PC-3 (cell line): ENCODE measurements around the gene NRL. TPM values are rescaled to one million over a fixed set of nuclear protein-coding genes. Genes with fewer than 3 reads are reported as not detected.
A peak's percentile ranks its signal among the peaks of the same experiment; 100 is the strongest.

Experiments used
- ATAC-seq: fragments of 200-7000 bp; cut with Tn5 transposase; 2 replicates; pipeline ENCODE4 v1.9.1; 2020; ENCODE audit warnings: mild to moderate bottlenecking, moderate library complexity
- Bru-seq: library from RNA; stranded (reverse); fragments of 400-500 nt; gene quantifications from one replicate; lab custom pipeline; 2021; lab: Mats Ljungman, UMichigan
- BruChase-seq, 2 experiments: library from RNA; stranded (reverse); fragments of 400-500 nt; gene quantifications; one replicate each; lab custom pipeline; 2021; lab: Mats Ljungman, UMichigan
- BruUV-seq: library from RNA; stranded (reverse); fragments of 400-500 nt; replicated peaks from 2 replicates; lab custom pipeline; 2021; lab: Mats Ljungman, UMichigan
- CTCF ChIA-PET: fragments of 300-600 bp; sonication (Branson Sonifier 250); formaldehyde crosslinking; loops from one replicate; lab custom pipeline; 2022; ENCODE audit warnings: antibody characterized with exemption; lab: Charles Lee
- POLR2A ChIA-PET: fragments of 300-600 bp; sonication (Branson Sonifier 250); formaldehyde crosslinking; loops from one replicate; lab custom pipeline; 2022; ENCODE audit warnings: antibody characterized with exemption; ENCODE audit not compliant: unreplicated experiment; lab: Charles Lee
- DNase-seq: peaks from one replicate; pipeline ENCODE4 v3.0.0-alpha.2; 2015
- H2AFZ ChIP-seq: fragments of 300-600 bp; sonication (generic); 2 replicates; pipeline ENCODE4 v1.6.0; 2016; ENCODE audit warnings: antibody characterized with exemption, low read length
- H3F3A ChIP-seq: fragments of 300-600 bp; sonication (generic); one replicate; pipeline ENCODE4 v1.6.0; 2017; ENCODE audit warnings: antibody characterized with exemption, low read length, control low read depth, mild to moderate bottlenecking; ENCODE audit not compliant: unreplicated experiment
- H3K27ac ChIP-seq: fragments of 300-600 bp; sonication (generic); 2 replicates; pipeline ENCODE4 v1.5.1; 2016; ENCODE audit warnings: mild to moderate bottlenecking, low read length
- H3K27me3 ChIP-seq: fragments of 300-600 bp; sonication (generic); 2 replicates; pipeline ENCODE4 v1.6.1; 2016; ENCODE audit warnings: low read length, mixed read lengths
- H3K36me3 ChIP-seq: fragments of 300-600 bp; sonication (generic); 2 replicates; pipeline ENCODE4 v1.6.1; 2016; ENCODE audit warnings: low read depth, mixed run types, low read length, mixed read lengths
- H3K4me1 ChIP-seq: fragments of 300-600 bp; sonication (generic); 2 replicates; pipeline ENCODE4 v1.5.1; 2016; ENCODE audit warnings: low read length; ENCODE audit not compliant: insufficient read depth
- H3K4me2 ChIP-seq: fragments of 300-600 bp; sonication (generic); 2 replicates; pipeline ENCODE4 v1.6.0; 2016; ENCODE audit warnings: low read length
- H3K4me3 ChIP-seq: fragments of 300-600 bp; sonication (generic); 2 replicates; pipeline ENCODE4 v1.5.1; 2016; ENCODE audit warnings: mild to moderate bottlenecking, low read length, mixed read lengths
- H3K79me2 ChIP-seq: fragments of 300-600 bp; sonication (generic); 2 replicates; pipeline ENCODE4 v1.6.1; 2017; ENCODE audit warnings: low read length, mixed read lengths
- H3K9ac ChIP-seq: fragments of 300-600 bp; sonication (generic); 2 replicates; pipeline ENCODE4 v1.6.0; 2016; ENCODE audit warnings: mild to moderate bottlenecking, low read length
- H3K9me2 ChIP-seq: fragments of 300-600 bp; sonication (generic); replicated peaks from 2 replicates; pipeline ENCODE4 v1.6.1; 2016; ENCODE audit warnings: mixed run types, low read length, mixed read lengths
- H3K9me3 ChIP-seq: fragments of 300-600 bp; sonication (generic); 2 replicates; pipeline ENCODE4 v1.6.1; 2016; ENCODE audit warnings: low read length, mixed read lengths
- H4K20me1 ChIP-seq: fragments of 300-600 bp; sonication (generic); 2 replicates; pipeline ENCODE4 v1.6.1; 2016; ENCODE audit warnings: low read length, mixed read lengths
- EZH2 ChIP-seq: fragments of 300-600 bp; sonication (generic); IDR thresholded peaks from one replicate; pipeline ENCODE4 v1.6.1; 2017; ENCODE audit warnings: antibody characterized with exemption, mild to moderate bottlenecking, low read length; ENCODE audit not compliant: unreplicated experiment
- EZH2phosphoT487 ChIP-seq: fragments of 300-600 bp; sonication (generic); IDR thresholded peaks from 2 replicates; pipeline ENCODE4 v1.6.1; 2018; ENCODE audit warnings: mild to moderate bottlenecking, antibody characterized with exemption, low read length, borderline replicate concordance
- intact Hi-C: fragments of 100-400 bp; cut with micrococcal nuclease; formaldehyde crosslinking; loops from 2 replicates; pipeline ENCODE4 v1.9.0; 2023
- long read RNA-seq: library from polyadenylated mRNA; unstranded; transcript quantifications from one replicate; pipeline ENCODE4 v2.0.0, GENCODE V29; 2021; ENCODE audit not compliant: unreplicated experiment
- total RNA-seq: library from RNA; depleted of rRNA; stranded (reverse); fragments of >200 nt; gene quantifications from 2 replicates; pipeline ENCODE4 v1.2.3, GENCODE V29; 2014; rRNA removed
- TF ChIP-seq, protein P1 (sequence below): fragments of 300-600 bp; sonication (generic); conservative IDR thresholded peaks from 2 replicates; pipeline ENCODE4 v1.5.1; 2017; ENCODE audit warnings: antibody characterized with exemption, low read depth, mild to moderate bottlenecking, low read length

Gene NRL
- total RNA-seq, result 1.5 and 1.7 TPM in 2 replicates
- percentile 41 among the genes with signal in this experiment for Bru-seq, nascent RNA
- percentile 29 among the genes with signal in this experiment for BruChase-seq, experiment 1, labeled RNA remaining after a 6-hour chase
- percentile 38 among the genes with signal in this experiment for BruChase-seq, experiment 2, labeled RNA remaining after a 2-hour chase
- long read RNA-seq, partial matches to known transcripts, result 1 of 13 reads
- long read RNA-seq, other reads (novel, unspliced or antisense), result 11 of 13 reads

DNA sequence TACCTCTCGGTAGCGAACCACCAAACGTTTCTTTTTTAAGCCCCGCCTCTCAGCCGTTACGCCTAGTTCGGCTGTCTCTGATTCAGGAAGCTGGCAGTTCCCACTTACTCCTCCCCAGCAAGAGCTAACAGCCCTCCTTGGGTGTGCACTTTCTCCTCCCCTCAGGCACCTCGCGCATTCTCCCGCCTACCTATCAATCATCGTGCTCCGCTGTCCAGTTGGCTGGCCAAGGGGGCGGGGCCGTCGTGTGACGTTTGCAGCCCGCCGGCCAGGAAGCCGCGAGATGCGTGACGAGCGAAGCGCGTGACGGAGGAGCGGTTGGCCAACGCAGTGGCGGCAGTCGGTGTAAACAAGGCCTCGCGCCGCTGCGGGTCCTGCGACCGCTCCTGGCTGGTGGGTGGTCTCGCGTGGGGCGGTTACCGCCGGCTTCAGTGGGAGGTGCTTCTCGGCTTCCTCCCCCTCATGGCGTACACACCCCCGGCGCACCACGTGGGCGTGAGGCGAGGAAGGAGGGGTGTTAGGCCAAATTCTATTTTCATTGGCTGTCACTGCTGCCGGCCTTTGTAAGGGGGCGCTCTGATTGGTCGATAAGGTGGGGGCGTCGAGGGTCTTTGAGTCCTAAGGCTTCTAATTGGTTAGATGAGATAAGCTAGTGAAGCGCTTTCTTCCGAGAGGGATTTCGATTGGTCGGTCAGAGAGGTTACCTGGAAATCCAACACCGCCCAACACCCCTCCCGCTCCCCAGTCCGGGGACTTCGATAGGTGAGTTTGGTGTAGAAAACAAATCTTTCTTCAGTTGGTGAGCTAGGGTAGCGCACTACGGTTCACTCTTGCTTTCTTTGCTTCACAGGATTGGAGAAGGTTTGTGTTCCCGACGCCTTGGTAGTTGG lies at the start of gene NRL, which contains the start of gene DCAF11:
TSS of gene NRL (minus strand) at position 418 of the 890 bp plus-strand sequence. CDS start 32,101 bp downstream, outside the sequence.
TSS of gene DCAF11 (plus strand) at position 246 of the 890 bp plus-strand sequence. CDS start 818 bp downstream, outside the sequence.
- ChIA-PET CTCF (interaction anchor here (0.6 to 1.6 kb wide), 7 partner anchors 21 to 194 kb away, joined by 3 to 7 read pairs (median 4); partner anchors contain the start of genes IRF9, PSME1 and TINF2), POLR2A (interaction anchor here (0.5 to 1.8 kb wide), 10 partner anchors 20 to 1019 kb away, joined by 3 to 26 read pairs (median 4); partner anchors contain the start of genes EMC9, PCK2, PSME1 and PSME2)
- Histone ChIP-seq H3K4me2 (peak within 1 kb of the TSS; percentile 95), H3K36me3 (peaks cover 13% of the 10 kb centered on the region; the same call in 1 of the 2 replicates), H3F3A (no peaks in the 10 kb centered on the region), H3K79me2 (peaks cover 18% of the 10 kb centered on the region), H3K27me3 (no peaks in the 10 kb centered on the region), H3K4me1 (peaks cover 18% of the 10 kb centered on the region), H3K9ac (peak within 1 kb of the TSS; percentile 86), H3K9me2 (no peaks in the 10 kb centered on the region), H3K9me3 (no peaks in the 10 kb centered on the region), H3K4me3 (peak within 1 kb of the TSS; percentile 96), H3K27ac (peak within 1 kb of the TSS; percentile 90), H4K20me1 (no peaks in the 10 kb centered on the region), H2AFZ (peak within 1 kb of the TSS; percentile 95)
- DNase-seq, result peak; percentile 99
- BruUV-seq, result no TSS peak
- TF ChIP-seq EZH2, result no peak
- no peak for TF ChIP-seq EZH2phosphoT487
- TF ChIP-seq, protein P1, sequence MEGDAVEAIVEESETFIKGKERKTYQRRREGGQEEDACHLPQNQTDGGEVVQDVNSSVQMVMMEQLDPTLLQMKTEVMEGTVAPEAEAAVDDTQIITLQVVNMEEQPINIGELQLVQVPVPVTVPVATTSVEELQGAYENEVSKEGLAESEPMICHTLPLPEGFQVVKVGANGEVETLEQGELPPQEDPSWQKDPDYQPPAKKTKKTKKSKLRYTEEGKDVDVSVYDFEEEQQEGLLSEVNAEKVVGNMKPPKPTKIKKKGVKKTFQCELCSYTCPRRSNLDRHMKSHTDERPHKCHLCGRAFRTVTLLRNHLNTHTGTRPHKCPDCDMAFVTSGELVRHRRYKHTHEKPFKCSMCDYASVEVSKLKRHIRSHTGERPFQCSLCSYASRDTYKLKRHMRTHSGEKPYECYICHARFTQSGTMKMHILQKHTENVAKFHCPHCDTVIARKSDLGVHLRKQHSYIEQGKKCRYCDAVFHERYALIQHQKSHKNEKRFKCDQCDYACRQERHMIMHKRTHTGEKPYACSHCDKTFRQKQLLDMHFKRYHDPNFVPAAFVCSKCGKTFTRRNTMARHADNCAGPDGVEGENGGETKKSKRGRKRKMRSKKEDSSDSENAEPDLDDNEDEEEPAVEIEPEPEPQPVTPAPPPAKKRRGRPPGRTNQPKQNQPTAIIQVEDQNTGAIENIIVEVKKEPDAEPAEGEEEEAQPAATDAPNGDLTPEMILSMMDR, result no peak
- intact Hi-C loops, result loop anchor here (1.0 kb wide), 4 partner anchors 22 to 47 kb away; partner anchors contain the start of genes EMC9, IRF9, PSME1 and RNF31
- peak; percentile 86 for ATAC-seq

DNA sequence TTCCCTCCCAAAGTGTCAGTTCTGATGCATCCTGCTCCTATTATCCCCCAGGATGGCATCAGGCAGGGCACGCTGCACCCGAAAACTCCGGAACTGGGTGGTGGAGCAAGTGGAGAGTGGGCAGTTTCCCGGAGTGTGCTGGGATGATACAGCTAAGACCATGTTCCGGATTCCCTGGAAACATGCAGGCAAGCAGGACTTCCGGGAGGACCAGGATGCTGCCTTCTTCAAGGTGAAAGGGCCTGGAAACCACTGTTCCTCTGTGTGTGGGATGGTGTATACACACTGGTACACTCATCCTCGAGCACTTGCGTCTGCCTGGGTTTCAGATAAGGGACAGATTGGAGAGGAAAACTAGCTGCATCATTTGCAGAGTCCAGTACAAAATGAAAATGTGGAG lies 47.3 kb upstream of the NRL start:
- H3K79me2 ChIP-seq, result no peaks in the 10 kb centered on the region
- TF ChIP-seq EZH2, result no peak
- TF ChIP-seq, protein P1, result no peak
- no peak for TF ChIP-seq EZH2phosphoT487
- no peaks in the 10 kb centered on the region for H3K9me3 ChIP-seq
- H3K4me2 ChIP-seq, result peak overlapping the region; percentile 65
- H3K9me2 ChIP-seq, result no peaks in the 10 kb centered on the region
- peaks cover 18% of the 10 kb centered on the region for H3K36me3 ChIP-seq
- CTCF ChIA-PET, result interaction anchor here (1.1 kb wide), 1 partner anchor 53 kb away, joined by 3 read pairs; no protein-coding TSS in a partner anchor
- no peaks in the 10 kb centered on the region for H4K20me1 ChIP-seq
- H3K27me3 ChIP-seq, result no peaks in the 10 kb centered on the region
- peak overlapping the region; percentile 46; the same call in 1 of the 2 replicates for H3K9ac ChIP-seq
- POLR2A ChIA-PET, result interaction anchor here (1.1 kb wide), 1 partner anchor 21 kb away, joined by 5 read pairs; the partner anchor contains the start of gene EMC9
- H3K4me1 ChIP-seq, result peaks cover 13% of the 10 kb centered on the region
- no peaks in the 10 kb centered on the region for H3F3A ChIP-seq
- DNase-seq (no peak), ATAC-seq (no peak)
- H3K4me3 ChIP-seq, result peak overlapping the region; percentile 47; the same call in 1 of the 2 replicates
- intact Hi-C loops, result no loop called here
- no TSS peak for BruUV-seq
- H3K27ac ChIP-seq, result no peak overlapping the region
- H2AFZ ChIP-seq, result no peak overlapping the region
